Neuron (in vitro differentiated cells): ENCODE data around the gene SQOR.

Source experiments
- H2AFZ ChIP-seq: one replicate; pipeline ENCODE4 v1.6.1; 2013; ENCODE audit warnings: low read depth, mild to moderate bottlenecking, inconsistent platforms, low read length, moderate library complexity
- H3K27me3 ChIP-seq: one replicate; pipeline ENCODE4 v1.6.1; 2013; ENCODE audit warnings: low read length; ENCODE audit not compliant: insufficient read depth
- H3K36me3 ChIP-seq: one replicate; pipeline ENCODE4 v1.6.1; 2013; ENCODE audit warnings: low read length; ENCODE audit not compliant: insufficient read depth
- H3K4me1 ChIP-seq: one replicate; pipeline ENCODE4 v1.6.1; 2013; ENCODE audit warnings: low read length; ENCODE audit not compliant: insufficient read depth
- H3K4me3 ChIP-seq: 2 replicates; pipeline ENCODE4 v1.5.1; 2013; ENCODE audit warnings: mild to moderate bottlenecking, low read length, moderate library complexity
- H3K9me3 ChIP-seq: one replicate; pipeline ENCODE4 v1.6.1; 2013; ENCODE audit warnings: low read length

Gene SQOR

GRCh38 chr15:45677797-45678196, 43.0 kb downstream of the SQOR start:
- no peaks in the 10 kb centered on the region for H3K9me3 ChIP-seq
- H3K4me3 ChIP-seq: no peak overlapping the region
- no peaks in the 10 kb centered on the region for H3K27me3 ChIP-seq
- no peak overlapping the region for H2AFZ ChIP-seq
- no peaks in the 10 kb centered on the region for H3K4me1 ChIP-seq
- H3K36me3 ChIP-seq: no peaks in the 10 kb centered on the region

GRCh38 chr15:45678459-45679178, 43.8 kb downstream of the SQOR start:
- H3K27me3 ChIP-seq: no peaks in the 10 kb centered on the region
- no peaks in the 10 kb centered on the region for H3K9me3 ChIP-seq
- H3K36me3 ChIP-seq: no peaks in the 10 kb centered on the region
- no peaks in the 10 kb centered on the region for H3K4me1 ChIP-seq
- no peak overlapping the region for H3K4me3 ChIP-seq
- no peak overlapping the region for H2AFZ ChIP-seq

- Histone ChIP-seq H3K27me3 (no peaks in the 10 kb centered on the region), H2AFZ (no peak overlapping the region), H3K36me3 (no peaks in the 10 kb centered on the region), H3K9me3 (no peaks in the 10 kb centered on the region), H3K4me1 (no peaks in the 10 kb centered on the region), H3K4me3 (no peak overlapping the region)
These were observed 49.7 kb downstream of the SQOR start for GRCh38 chr15:45684533-45684932.

GRCh38 chr15:45689616-45690015, 54.8 kb downstream of the SQOR start:
- Histone ChIP-seq H3K27me3 (no peaks in the 10 kb centered on the region), H2AFZ (no peak overlapping the region), H3K4me3 (no peak overlapping the region), H3K9me3 (no peaks in the 10 kb centered on the region), H3K36me3 (no peaks in the 10 kb centered on the region), H3K4me1 (no peaks in the 10 kb centered on the region)

- Histone ChIP-seq H3K4me1 (no peaks in the 10 kb centered on the region), H3K36me3 (no peaks in the 10 kb centered on the region), H3K9me3 (no peaks in the 10 kb centered on the region), H3K4me3 (no peak overlapping the region), H2AFZ (no peak overlapping the region), H3K27me3 (no peaks in the 10 kb centered on the region)
These were observed 55.9 kb downstream of the SQOR start for GRCh38 chr15:45690581-45691260.

- Histone ChIP-seq H3K9me3 (no peaks in the 10 kb centered on the region), H3K36me3 (no peaks in the 10 kb centered on the region), H3K4me1 (peaks cover 10% of the 10 kb centered on the region), H2AFZ (no peak overlapping the region), H3K27me3 (peaks cover 19% of the 10 kb centered on the region), H3K4me3 (no peak overlapping the region)
These were observed 66.3 kb downstream of the SQOR start for GRCh38 chr15:45701108-45701507.

- Histone ChIP-seq H3K9me3 (no peaks in the 10 kb centered on the region), H3K27me3 (peaks cover 19% of the 10 kb centered on the region), H2AFZ (no peak overlapping the region), H3K4me1 (peaks cover 10% of the 10 kb centered on the region), H3K36me3 (no peaks in the 10 kb centered on the region), H3K4me3 (no peak overlapping the region)
These were observed 67.2 kb downstream of the SQOR start for GRCh38 chr15:45702041-45702440.

GRCh38 chr15:45703670-45704328, 69.0 kb downstream of the SQOR start:
- Histone ChIP-seq H3K27me3 (peaks cover 19% of the 10 kb centered on the region), H3K36me3 (no peaks in the 10 kb centered on the region), H2AFZ (no peak overlapping the region), H3K9me3 (no peaks in the 10 kb centered on the region), H3K4me1 (peaks cover 10% of the 10 kb centered on the region), H3K4me3 (peak overlapping the region; percentile 37)

GRCh38 chr15:45704329-45705249, 69.8 kb downstream of the SQOR start:
- Histone ChIP-seq H3K9me3 (no peaks in the 10 kb centered on the region), H2AFZ (peak overlapping the region; percentile 82), H3K4me1 (peaks cover 10% of the 10 kb centered on the region), H3K27me3 (peaks cover 19% of the 10 kb centered on the region), H3K4me3 (peak overlapping the region; percentile 56), H3K36me3 (no peaks in the 10 kb centered on the region)

- H3K9me3 ChIP-seq: no peaks in the 10 kb centered on the region
- H3K4me1 ChIP-seq: peaks cover 10% of the 10 kb centered on the region
- no peaks in the 10 kb centered on the region for H3K36me3 ChIP-seq
- H2AFZ ChIP-seq: peak overlapping the region; percentile 82
- H3K27me3 ChIP-seq: peaks cover 19% of the 10 kb centered on the region
- H3K4me3 ChIP-seq: peak overlapping the region; percentile 56
These were observed 71.0 kb downstream of the SQOR start for GRCh38 chr15:45705510-45706473.

- no peak overlapping the region for H3K4me3 ChIP-seq
These were observed 75.8 kb downstream of the SQOR start for GRCh38 chr15:45710657-45711056.

More at GRCh38 chr15:45710657-45711056, 75.8 kb downstream of the SQOR start:
- H3K9me3 ChIP-seq: no peaks in the 10 kb centered on the region
- no peaks in the 10 kb centered on the region for H3K36me3 ChIP-seq
- peaks cover 7% of the 10 kb centered on the region for H3K4me1 ChIP-seq
- no peaks in the 10 kb centered on the region for H3K27me3 ChIP-seq
- H2AFZ ChIP-seq: no peak overlapping the region
